ENCODE measurements around the gene SCN5A. TPM values are rescaled to one million over a fixed set of nuclear protein-coding genes. Genes with fewer than 3 reads are reported as not detected.

SCN5A gene
- total and polyA plus RNA-seq, 2 of the 4 experiments (the other 2 are of a cell fraction) = 1.9 to 2.0 TPM

DNA sequence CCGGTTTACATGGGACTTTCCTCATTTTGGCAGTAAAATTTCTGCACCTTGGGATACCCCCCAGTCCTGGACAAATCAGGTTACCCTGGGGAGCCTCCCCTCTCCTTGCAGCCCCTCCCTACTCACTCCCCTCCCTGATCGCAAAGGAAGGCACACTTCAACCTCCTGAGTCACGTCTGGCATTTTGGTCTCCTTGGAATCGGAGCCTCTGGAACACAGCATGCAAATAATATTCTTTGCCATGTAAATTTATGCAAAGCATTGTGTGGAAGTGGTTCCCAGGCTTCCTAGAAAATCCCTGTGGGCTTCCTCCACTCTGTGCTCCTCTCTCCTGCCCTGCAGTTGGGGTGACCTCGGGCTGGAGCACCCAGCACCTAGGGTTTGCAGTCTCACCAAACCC lies 11.6 kb downstream of the SCN5A start:
- Histone ChIP-seq H4K5ac (ENCODE audit: low read depth, low read length) (no peak overlapping the region), H3K4me1 (ENCODE audit: control insufficient read depth, insufficient read depth, low read length) (peaks cover 10% of the 10 kb centered on the region), H2AK9ac (replicated peaks; ENCODE audit: low read depth, low read length, poor library complexity) (no peak overlapping the region), H3K9ac (ENCODE audit: low read depth, low read length) (no peak overlapping the region), H3K4me3 (ENCODE audit: insufficient read depth, low read depth, low read length) (no peak overlapping the region), H3K36me3 (ENCODE audit: control insufficient read depth, insufficient read depth, low read length) (no peaks in the 10 kb centered on the region), H3K27me3 (ENCODE audit: control insufficient read depth, insufficient read depth, low read length) (no peaks in the 10 kb centered on the region; the same call in 1 of the 2 replicates), H2AFZ (replicated peaks; ENCODE audit: low read length, poor library complexity) (no peak overlapping the region), H3K4me2 (ENCODE audit: low read depth, low read length) (no peak overlapping the region), H4K8ac (ENCODE audit: low read depth in 2 of 2, low read length in 2 of 2) (no peak overlapping the region), H4K20me1 (ENCODE audit: insufficient read depth, low read length) (peaks cover 13% of the 10 kb centered on the region), H3K18ac (ENCODE audit: low read depth, low read length) (no peak overlapping the region), H2AK5ac (ENCODE audit: low read depth, low read length) (no peak overlapping the region), H3K4ac (ENCODE audit: low read depth, low read length) (no peak overlapping the region), H2BK120ac (ENCODE audit: low read depth, low read length) (no peak overlapping the region), H3K27ac (ENCODE audit: insufficient read depth, low read length) (no peak overlapping the region), H3K79me1 (ENCODE audit: low read depth in 1 of 2, low read length in 2 of 2) (peaks cover 0 to 7% of the 10 kb centered on the region in 2 experiments; a peak in 1 of 4 replicates), H3K9me1 (ENCODE audit: insufficient read depth, low read length) (peaks cover 12% of the 10 kb centered on the region; the same call in 1 of the 2 replicates), H3K9me3 (ENCODE audit: control insufficient read depth, insufficient read depth, low read length) (no peaks in the 10 kb centered on the region), H3K56ac (ENCODE audit: extremely low read depth, insufficient read depth, low read length) (no peak overlapping the region), H2BK15ac (ENCODE audit: low read depth, low read length) (no peak overlapping the region), H3K14ac (replicated peaks; ENCODE audit: low read depth, low read length) (no peak overlapping the region), H3K23ac (ENCODE audit: low read depth, low read length) (no peak overlapping the region), H2BK20ac (ENCODE audit: low read depth, low read length) (no peak overlapping the region), H2BK5ac (ENCODE audit: low read depth, low read length, poor library complexity, severe bottlenecking) (no peak overlapping the region), H4K91ac (ENCODE audit: insufficient read depth, low read depth, low read length) (no peak overlapping the region)
- BruUV-seq (replicated peaks) = no TSS peak
- dilution Hi-C loops (cut with HindIII; ENCODE audit: low sequenced_read_pairs, unreplicated experiment) = no loop called here
- TF ChIP-seq NFE2L2 (IDR thresholded peaks at IDR 0.05; ENCODE audit: low read depth, low read length) (no peak), CTCF (conservative IDR thresholded peaks at IDR 0.05; ENCODE audit: low read depth, low read length) (no peak), MXI1 (IDR thresholded peaks at IDR 0.05; ENCODE audit: borderline replicate concordance, low read depth, low read length) (no peak), RFX5 (IDR thresholded peaks at IDR 0.05; ENCODE audit: low read depth, low read length) (no peak), MAZ (IDR thresholded peaks at IDR 0.05; ENCODE audit: borderline replicate concordance, low read depth, low read length) (no peak), RCOR1 (IDR thresholded peaks at IDR 0.05; ENCODE audit: insufficient replicate concordance, low read length) (no peak), POLR2A (IDR thresholded peaks at IDR 0.05; ENCODE audit: low read depth, low read length) (no peak), MAFK (IDR thresholded peaks at IDR 0.05; ENCODE audit: low read depth, low read length) (no peak), SMC3 (IDR thresholded peaks at IDR 0.05; ENCODE audit: low read depth, low read length) (no peak), CHD1 (IDR thresholded peaks at IDR 0.05; ENCODE audit: low read depth, low read length) (no peak), CEBPB (IDR thresholded peaks at IDR 0.05; ENCODE audit: low read depth, low read length) (no peak), BHLHE40 (IDR thresholded peaks at IDR 0.05; ENCODE audit: low read depth, low read length) (no peak)
- TF ChIP-seq, protein P1, sequence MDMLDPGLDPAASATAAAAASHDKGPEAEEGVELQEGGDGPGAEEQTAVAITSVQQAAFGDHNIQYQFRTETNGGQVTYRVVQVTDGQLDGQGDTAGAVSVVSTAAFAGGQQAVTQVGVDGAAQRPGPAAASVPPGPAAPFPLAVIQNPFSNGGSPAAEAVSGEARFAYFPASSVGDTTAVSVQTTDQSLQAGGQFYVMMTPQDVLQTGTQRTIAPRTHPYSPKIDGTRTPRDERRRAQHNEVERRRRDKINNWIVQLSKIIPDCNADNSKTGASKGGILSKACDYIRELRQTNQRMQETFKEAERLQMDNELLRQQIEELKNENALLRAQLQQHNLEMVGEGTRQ (IDR thresholded peaks at IDR 0.05; ENCODE audit: low read depth, low read length) = no peak
- TF ChIP-seq, protein P2, sequence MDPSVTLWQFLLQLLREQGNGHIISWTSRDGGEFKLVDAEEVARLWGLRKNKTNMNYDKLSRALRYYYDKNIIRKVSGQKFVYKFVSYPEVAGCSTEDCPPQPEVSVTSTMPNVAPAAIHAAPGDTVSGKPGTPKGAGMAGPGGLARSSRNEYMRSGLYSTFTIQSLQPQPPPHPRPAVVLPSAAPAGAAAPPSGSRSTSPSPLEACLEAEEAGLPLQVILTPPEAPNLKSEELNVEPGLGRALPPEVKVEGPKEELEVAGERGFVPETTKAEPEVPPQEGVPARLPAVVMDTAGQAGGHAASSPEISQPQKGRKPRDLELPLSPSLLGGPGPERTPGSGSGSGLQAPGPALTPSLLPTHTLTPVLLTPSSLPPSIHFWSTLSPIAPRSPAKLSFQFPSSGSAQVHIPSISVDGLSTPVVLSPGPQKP (IDR thresholded peaks at IDR 0.05; ENCODE audit: borderline replicate concordance, low read depth, low read length) = no peak
- no peak for DNase-seq
- in situ Hi-C loops (cut with MboI; ENCODE audit: low sequenced_read_pairs) = no loop called here
- ATAC-seq (ENCODE audit: low read depth) = no peak
- ChIA-PET POLR2A (ENCODE audit: unreplicated experiment) (no interaction called here), CTCF (no interaction called here)
- intact Hi-C loops (cut with micrococcal nuclease) = no loop called here
- WGBS, 2 experiments (ENCODE audit: extremely low coverage in 2 of 2, insufficient read length in 1 of 2) = no CpG with 5 or more reads among the region's 5 CpGs

Data from IMR-90 (cell line).